Stimulated activated CD4-positive, alpha-beta T cell treated with anti-CD3 and anti-CD28 coated beads, Interleukin-2, amount 100 ng/mL, for 48 hours (primary cell): ENCODE results near the gene DGCR6L.
"Not testable (repeated sequence)": the region's sequence is repeated elsewhere in the genome, so short reads cannot be mapped to it uniquely, and the experiment has no call there.

Source experiments
- DNase-seq, 2 donors: peaks; one replicate each; pipeline ENCODE4 v3.0.0-alpha.2; 2020

The DGCR6L gene

DNA sequence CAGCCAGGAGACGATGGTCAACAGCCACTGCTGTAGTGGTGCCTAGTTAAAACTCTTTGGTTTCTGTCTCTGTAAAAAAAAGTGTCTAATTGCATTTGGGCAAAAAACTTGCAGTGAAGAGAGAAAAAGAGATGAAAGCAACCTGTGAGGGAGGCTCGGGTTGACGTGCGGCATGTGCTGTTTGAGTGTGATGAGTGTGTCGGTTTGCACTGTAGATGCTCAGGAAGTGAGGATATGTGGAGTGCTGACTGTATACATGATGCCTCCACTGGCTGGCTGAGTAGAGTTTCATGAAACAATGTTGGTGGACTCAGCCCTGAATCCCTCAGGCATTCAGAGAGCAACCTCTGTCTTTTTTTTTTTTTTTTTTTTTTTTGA, 4.3 kb upstream of the DGCR6L start:
- peak; percentile 27 to 38 for DNase-seq

- DNase-seq = not testable (repeated sequence)
These were observed 1.8 kb upstream of the DGCR6L start for GRCh38 chr22:20321552-20322211.

GRCh38 chr22:20320659-20321551, 1.0 kb upstream of the DGCR6L start:
- not testable (repeated sequence) for DNase-seq

GRCh38 chr22:20319041-20319744, 667 bp downstream of the DGCR6L start:
- DNase-seq = no peak

- not testable (repeated sequence) for DNase-seq
These were observed 1.7 kb downstream of the DGCR6L start for GRCh38 chr22:20318043-20318688.

DNA sequence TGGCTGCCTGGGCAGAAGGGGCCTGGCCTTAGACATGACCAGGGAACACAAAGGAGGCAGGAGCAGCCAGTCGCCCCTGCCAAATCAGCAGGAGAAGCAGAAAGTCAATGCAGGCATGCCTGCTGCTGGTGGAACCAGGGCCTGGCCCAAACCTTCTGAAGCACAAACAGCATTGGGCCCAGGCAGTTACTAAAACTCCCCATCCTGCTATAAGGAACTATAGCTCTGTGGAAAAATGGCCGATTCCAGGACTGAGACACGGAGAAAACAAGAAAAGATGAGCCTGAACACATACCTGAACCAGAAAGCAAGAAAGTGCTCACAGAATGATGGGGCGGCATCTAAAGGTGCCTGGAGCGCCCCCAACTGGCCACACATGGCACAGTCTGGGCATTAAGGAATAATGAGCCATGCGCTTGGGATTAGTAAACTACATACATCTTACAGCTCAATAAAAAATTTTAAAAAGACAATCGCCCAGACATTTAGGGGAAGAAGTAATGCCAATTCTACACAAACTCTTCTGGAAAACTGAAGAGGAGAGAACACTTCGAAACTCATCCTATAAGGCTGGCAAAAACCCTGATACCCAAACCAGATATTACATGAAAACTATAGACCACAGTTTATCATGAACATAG, 2.3 kb downstream of the DGCR6L start:
- peak in 1 of 2 donors; percentile 24 for DNase-seq

DNA sequence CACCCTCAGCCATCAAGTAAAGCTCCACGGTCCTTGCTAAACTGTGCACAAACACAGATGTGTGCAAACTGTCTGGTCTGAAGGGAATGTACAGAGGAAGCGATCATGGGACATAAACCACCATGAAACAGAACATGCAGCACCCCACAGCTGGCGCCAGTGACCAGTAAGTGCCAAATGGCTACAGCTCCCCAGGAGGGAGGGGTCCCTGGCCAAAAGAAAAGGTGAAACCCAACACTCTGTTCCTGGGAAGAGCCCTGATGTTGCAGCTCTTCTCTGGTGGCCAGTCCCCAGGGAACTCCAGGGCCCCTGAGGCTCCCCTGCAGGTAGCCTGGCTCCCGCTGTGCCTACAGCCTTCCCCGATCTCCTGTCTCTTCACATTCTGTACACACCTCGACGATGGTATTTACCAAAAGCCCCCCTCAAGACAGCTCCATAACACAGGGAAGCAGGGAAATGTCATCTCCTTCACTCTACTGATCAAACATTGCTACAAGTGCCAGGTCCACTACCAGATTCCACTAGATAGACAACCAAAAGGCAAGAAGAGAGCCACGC, 2.9 kb downstream of the DGCR6L start:
- no peak for DNase-seq

DNA sequence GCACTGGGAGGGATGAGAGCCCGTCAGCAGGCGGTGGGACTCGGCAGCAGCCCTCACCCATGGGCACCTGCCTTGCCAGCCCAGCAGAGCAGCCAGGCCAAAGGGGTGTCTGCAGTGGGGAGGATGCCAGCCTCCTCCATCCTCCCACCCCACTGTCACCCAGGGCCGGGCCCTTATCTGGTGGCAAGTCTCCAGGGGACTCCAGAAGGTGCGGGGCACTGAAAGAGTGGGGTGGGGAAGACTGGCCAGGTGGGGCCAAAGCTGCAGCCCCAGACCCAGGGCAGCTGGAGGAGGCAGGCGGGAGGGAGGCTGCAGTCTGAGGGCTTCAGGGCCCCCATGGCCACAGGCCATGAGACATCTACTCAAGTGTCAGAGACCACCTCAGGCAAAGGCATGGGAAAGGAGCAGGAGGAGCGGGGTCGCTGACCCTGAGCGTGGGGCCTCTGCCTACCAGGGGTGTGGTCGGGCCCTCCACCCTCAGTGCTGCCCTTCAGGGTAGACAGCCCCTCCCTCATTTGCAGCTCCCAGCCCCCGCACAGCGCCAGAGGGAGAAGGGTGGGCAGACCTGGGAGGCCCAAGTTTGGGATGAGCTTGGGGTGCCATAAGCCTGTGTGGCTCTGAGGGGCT, 3.5 kb downstream of the DGCR6L start:
- DNase-seq = no peak

DNA sequence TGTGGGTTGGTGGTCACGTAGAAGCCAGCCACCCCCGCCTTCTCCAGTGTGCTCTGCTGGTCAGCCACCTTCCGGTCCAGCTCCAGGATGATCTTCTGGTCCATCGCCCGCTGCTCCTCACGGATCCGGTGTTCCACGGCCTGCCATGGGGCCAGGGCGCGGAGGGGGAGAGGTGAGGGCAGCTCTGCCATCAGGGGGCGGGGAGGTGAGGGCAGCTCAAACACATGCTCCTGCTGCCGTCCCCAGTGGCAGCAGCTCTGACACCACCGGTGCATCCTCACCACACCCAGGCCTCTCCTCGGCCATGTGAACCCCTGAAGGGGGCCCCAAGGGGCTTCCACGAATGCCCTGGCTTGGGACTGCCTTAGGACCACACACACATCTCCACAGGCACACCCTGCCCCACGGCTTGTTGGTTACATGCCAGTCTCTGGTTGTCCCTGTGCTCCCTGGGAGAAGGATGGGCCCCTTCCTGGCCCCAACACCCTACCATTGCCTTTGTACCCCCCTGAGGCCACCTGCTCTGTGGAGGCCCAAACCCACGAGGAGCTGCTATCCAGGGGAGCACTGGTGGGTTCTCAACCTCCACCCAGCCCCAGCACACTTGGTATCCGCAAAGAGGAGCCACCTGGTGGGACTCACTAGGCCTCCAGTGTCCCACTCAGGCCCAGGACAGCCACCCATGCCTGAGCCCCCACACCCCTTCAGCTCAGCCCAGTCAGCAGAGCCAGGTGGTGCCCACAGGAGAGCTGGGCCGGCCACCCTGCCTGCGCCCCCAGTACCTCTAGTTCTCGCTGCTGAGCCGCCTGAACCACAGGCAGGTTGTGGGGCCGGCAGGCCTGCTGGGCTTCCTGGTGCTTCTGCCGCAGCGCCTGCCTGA, 4.3 kb downstream of the DGCR6L start:
- DNase-seq = no peak

DNA sequence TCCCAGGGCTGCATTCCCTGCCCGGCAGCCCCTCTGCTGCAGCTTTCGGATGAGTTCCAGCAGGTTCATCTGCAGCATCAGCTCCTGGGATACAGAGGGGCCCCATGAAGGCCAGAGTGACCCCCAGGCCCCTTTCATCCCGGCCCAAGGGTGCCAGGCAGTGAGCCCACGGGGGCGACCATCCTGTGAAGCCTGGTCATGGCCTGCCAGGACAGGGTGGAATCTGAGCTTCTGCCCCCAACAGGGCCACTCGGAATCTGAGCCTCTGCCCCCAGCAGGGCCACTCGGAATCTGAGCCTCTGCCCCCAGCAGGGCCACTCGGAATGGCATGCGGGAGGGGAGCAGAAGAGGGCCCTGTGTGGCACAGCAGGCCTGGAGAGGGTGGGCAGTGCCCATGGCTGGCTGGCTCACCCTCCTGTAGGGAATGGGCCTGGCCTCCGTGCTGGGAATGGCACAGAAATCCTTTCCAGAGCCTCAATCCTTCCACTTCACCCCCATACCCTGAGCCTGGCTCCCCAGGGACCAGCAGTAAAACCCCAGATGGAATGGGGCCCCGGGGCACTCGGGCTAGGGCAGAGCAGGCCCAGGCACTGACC, 5.0 kb downstream of the DGCR6L start:
- DNase-seq = not testable (repeated sequence)

- not testable (repeated sequence) for DNase-seq
These were observed 5.7 kb downstream of the DGCR6L start for GRCh38 chr22:20314206-20314605.

DNA sequence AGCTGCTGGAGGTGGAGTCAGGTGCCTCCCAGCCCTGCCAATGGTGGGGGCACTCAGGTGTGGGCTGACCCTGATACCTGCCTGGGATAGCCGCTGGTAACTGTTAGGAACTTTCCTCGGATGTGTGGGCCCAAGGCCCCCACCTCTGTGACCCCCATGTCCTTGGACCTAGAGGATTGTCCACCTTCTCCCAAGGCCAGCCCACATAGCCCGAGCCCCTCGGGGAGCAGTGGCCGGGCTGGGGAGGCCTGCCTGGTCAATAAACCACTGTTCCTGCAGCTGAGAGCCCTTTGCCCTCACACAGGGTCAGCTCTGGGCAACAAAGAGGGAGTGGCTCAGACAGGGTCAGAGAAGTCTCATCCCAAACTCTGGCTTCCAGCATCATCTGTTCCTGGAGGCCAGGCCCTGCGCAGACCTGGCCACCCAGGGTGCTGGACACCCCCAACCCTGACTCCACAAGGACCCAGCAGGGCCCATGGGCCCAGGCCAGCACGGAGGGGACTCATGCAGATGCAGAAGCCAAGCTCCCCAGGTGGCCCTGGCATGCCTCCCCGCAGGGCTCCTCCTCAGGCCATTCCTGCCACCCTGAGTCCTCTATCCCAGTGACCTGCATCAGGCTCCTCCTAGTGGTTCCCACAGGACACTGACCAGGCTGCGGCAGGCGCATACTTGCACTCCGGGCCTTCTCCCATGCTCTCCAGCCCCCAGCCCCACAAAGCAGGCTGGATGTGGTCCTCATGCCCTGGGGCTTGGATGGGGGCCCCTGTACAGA, 6.4 kb downstream of the DGCR6L start:
- not testable (repeated sequence) for DNase-seq

DNA sequence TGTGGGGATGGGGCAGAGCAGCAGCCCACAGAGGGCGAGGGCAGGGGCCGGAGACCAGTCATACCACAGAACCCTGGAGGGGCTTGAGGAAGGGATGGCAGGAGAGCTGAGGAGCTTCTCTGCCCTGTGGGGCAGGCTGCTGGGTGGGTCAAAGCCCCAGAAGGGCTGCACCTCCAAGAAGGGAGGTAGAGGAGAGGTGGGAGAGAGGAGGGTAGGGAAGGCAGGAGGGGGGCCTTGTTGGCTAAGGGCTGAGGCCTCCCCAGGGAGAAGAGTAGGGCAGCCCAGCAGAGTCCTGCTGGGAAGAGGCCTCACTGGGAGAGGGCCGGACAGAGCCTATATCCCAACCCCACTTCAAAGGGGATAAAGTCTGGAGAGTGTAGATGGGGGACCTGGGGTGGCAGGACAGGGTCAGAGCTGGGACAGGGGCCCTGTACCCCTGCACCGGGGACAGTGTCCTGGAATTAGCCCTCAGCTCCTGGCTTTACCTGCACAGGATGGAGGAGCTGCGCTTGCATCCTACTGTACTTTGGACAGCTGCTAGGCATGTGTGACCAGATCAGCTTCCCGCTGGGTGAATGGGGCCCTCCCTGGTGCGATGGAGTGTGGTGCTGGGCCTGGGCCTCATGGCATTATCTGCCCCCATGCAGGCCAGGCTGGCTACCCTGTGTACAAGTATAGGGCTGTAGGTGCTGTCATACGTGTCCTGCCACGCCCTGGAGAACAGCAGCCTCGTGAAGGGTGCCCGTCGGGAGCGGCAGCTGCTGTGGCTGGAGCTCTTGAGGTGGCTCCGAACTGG, 7.3 kb downstream of the DGCR6L start:
- DNase-seq = no peak

DNA sequence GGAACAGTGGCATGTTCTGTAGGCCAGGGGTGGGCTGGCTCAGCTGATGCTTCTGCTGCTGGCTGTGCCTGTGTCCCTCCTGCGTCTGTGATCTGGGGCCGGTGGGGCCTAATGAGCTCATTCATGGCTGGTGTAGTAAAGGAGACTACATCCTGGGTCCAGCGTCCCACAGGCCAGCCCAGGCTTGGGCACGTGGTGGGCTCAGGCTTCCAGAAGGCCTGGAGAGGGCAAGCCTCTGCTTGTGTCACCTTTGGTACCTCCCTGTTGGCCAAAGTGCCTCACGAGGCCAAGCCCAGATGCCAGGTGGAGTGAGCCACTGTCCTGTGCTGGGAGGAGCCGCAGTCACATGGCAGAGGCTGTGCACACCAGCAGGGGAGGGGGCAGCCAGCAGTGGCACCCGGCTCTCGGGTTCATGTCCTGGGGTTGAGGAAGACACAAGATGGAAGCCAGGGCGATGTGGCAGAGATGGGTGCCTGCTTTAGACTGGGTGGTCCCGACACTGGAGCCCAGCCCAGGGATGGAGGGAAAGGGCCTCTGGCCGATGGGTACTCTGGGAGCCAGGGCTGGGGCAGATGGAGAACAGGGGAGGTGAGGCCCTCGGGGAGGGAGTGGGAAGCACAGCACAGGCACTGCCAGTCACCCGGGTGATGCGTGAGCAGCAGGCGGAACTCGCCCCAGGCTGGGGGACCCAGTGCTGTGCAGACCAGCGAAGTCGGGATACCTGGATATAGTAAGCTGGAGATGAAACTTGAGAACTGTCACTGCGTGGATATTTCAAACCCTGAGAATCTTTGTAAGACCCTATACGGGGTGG, 8.4 kb downstream of the DGCR6L start:
- DNase-seq = not testable (repeated sequence)

- DNase-seq = not testable (repeated sequence)
These were observed 9.1 kb downstream of the DGCR6L start for GRCh38 chr22:20310773-20311172.

DNA sequence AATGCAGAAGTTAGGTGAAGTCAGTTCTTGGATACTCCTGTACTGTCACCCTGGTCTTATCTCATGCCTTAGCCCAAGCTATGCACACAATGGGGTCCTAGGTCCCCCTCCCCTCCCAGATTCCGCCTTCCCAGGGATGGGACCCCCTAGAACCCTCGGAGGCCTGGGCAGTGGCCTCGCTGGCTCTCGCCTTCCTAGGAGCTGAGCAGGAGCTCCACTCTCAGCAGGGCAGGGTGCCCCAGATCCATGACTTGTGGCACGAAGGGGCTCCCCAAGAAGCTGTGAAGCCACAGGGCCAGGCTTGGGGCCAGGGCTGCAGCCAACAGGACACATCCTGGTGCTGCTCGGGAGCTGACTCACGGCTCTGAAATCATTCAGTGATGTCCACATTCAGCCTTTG, 9.7 kb downstream of the DGCR6L start:
- DNase-seq = not testable (repeated sequence)

GRCh38 chr22:20308806-20309650, 10.8 kb downstream of the DGCR6L start:
- not testable (repeated sequence) for DNase-seq
